ENCODE data around the gene HMG20B. TPM values are rescaled to one million over a fixed set of nuclear protein-coding genes. Genes with fewer than 3 reads are reported as not detected.
"Not testable (repeated sequence)": the region's sequence is repeated elsewhere in the genome, so short reads cannot be mapped to it uniquely, and the experiment has no call there.

HMG20B gene
- total RNA-seq: 36.6 TPM

- ATAC-seq: no peak
Measured at GRCh38 chr19:3572855-3573161, at the start of gene HMG20B. Gene HMG20B, plus strand, starts transcription at chr19:3572944. Its CDS starts 366 bp downstream, at chr19:3573310.

- no peak for ATAC-seq
Measured at GRCh38 chr19:3523361-3524077, 49.2 kb upstream of the HMG20B start.

- no peak for ATAC-seq
Measured at GRCh38 chr19:3524078-3524842, 48.5 kb upstream of the HMG20B start.

- ATAC-seq: no peak
Measured at GRCh38 chr19:3524904-3525451, 47.8 kb upstream of the HMG20B start.

- ATAC-seq: no peak
Measured at GRCh38 chr19:3526507-3527237, 46.1 kb upstream of the HMG20B start.

- ATAC-seq: no peak
Measured at GRCh38 chr19:3527238-3527910, 45.4 kb upstream of the HMG20B start.

GRCh38 chr19:3528080-3528479, 44.7 kb upstream of the HMG20B start:
- ATAC-seq: no peak

- no peak for ATAC-seq
Measured at GRCh38 chr19:3528539-3529211, 44.1 kb upstream of the HMG20B start.

- ATAC-seq: not testable (repeated sequence)
Measured at GRCh38 chr19:3529299-3529698, 43.4 kb upstream of the HMG20B start.

- ATAC-seq: no peak
Measured at GRCh38 chr19:3530389-3530788, 42.4 kb upstream of the HMG20B start.

GRCh38 chr19:3531716-3532115, 41.0 kb upstream of the HMG20B start:
- ATAC-seq: no peak

- peak; percentile 6 for ATAC-seq
Measured at GRCh38 chr19:3532154-3532786, 40.5 kb upstream of the HMG20B start.

GRCh38 chr19:3533033-3533432, 39.7 kb upstream of the HMG20B start:
- no peak for ATAC-seq

- no peak for ATAC-seq
Measured at GRCh38 chr19:3533563-3534216, 39.1 kb upstream of the HMG20B start.

- no peak for ATAC-seq
Measured at GRCh38 chr19:3534375-3535234, 38.1 kb upstream of the HMG20B start.

GRCh38 chr19:3535235-3535535, 37.6 kb upstream of the HMG20B start:
- ATAC-seq: no peak

- ATAC-seq: no peak
Measured at GRCh38 chr19:3535563-3535965, 37.2 kb upstream of the HMG20B start.

- no peak for ATAC-seq
Measured at GRCh38 chr19:3535981-3536380, 36.8 kb upstream of the HMG20B start.

GRCh38 chr19:3536429-3537100, 36.2 kb upstream of the HMG20B start:
- ATAC-seq: peak; percentile 65

GRCh38 chr19:3537101-3537437, 35.7 kb upstream of the HMG20B start:
- ATAC-seq: no peak

All from esophagus mucosa (tissue), 1 donor.